HG03159 (cell line): ENCODE results near the gene EHBP1L1.
A peak's percentile ranks its signal among the peaks of the same experiment; 100 is the strongest.

Source experiments
- ATAC-seq: cut with Tn5 transposase; IDR thresholded peaks from one replicate; pipeline ENCODE4 v1.9.1; 2021; ENCODE audit warnings: mild to moderate bottlenecking, moderate library complexity; ENCODE audit not compliant: unreplicated experiment

EHBP1L1 gene

DNA sequence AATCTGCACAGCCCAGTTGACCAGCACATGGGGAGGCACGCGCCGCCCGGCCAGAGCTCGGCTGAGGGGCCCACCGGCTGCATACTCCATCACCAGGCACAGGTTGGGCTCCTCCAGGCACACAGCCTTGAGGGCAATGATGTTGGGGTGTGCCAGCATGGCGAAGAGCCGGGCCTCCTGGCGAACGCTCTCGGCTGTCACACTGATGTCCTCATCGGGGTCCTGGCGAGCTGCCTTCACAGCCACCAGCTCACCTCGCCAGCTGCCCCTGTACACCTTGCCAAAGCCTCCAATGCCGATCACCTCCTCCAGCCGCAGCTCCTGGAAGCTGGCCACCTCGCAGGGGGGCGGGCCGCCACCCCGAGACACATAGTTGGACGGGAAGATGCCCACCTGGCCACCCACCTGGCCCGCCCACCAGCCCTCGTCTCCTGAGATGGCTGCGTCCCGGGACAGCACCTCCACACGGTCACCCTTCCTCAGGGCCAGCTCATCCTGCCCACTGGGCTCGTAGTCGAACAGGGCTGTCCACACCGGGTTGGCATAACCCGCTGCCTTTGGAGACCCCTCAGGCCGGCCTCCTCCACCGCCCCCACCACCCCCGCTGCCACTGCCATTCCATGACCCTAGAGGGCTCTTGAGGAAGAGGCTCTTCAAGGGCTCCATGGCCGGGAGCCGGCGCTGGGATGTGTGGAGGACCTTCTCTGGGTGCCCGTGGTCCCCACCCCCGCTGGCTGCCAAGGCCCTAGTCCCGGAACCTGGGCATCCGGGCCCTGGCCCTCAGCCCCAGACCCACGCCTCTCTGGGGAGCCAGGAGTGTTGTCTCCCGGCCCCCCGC is 37.5 kb downstream of the EHBP1L1 start:
- ATAC-seq = no peak

DNA sequence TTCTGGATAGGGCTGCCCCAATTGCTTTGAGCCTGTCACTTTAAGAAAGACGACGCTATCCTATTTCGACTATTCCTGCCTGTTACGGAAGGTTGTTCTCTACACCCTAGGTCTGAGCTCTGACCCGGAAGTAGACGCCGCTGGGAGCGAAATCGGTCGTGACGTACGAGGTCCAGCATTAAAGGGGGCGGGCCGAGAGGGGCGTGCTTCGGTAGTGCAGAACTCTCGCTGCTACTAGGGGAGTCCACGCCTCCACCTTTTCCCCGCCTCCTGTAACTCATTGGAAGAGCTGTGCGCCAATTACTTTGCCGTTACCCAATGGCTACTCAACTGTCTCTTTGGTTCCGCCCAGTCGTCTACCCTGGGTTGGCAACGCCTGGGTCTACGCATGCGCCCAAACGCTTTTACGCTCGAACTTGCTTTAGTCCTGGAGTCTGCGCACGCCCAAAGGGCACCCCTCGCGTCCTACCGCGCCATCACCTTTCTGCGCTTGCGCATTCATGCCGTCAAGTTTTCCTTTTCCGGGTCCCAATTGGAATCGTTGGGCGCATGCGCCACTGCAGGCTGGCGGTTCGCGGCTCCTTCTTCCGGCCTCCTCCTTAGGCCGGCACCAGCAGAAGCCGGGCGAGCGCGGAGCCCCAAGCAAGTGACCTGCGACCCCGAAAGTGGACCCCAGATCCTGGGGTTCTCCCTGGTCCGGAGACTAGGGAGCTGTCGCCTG is 39.5 kb downstream of the EHBP1L1 start, which contains the start of gene PCNX3:
Gene PCNX3 (plus strand): TSS at position 548 of the 721 bp plus-strand sequence. CDS start 536 bp downstream, outside the sequence.
- ATAC-seq = peak; percentile 78

DNA sequence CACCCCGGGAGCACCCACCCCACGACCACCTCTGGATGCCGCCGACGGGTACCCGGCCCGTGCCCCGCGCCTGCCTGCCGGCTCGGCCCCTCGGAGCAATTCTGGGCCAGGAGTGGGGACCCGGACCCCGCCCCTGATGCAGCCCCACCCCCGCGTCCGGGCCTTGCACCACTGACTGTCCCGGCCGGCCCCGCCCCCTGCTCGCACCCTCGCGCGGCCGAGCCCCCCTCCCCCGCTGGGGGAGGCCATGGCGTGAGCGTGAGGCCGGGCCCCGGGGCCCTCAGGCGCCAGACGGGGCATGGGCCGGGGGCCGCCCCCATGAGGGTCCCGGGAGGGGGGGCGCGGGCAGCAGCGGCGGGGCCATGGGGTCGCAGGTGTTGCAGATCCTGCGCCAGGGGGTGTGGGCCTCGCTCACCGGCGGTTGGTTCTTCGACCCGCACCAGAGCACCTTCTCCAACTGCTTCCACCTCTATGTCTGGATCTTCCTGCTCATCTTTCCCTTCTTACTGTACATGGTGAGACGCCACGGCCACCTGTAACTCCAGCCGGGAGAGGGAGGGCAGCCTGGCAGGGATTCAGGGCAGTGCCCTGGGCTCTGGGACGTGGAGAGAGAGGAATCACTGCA is 40.2 kb downstream of the EHBP1L1 start:
- peak; percentile 6 for ATAC-seq

DNA sequence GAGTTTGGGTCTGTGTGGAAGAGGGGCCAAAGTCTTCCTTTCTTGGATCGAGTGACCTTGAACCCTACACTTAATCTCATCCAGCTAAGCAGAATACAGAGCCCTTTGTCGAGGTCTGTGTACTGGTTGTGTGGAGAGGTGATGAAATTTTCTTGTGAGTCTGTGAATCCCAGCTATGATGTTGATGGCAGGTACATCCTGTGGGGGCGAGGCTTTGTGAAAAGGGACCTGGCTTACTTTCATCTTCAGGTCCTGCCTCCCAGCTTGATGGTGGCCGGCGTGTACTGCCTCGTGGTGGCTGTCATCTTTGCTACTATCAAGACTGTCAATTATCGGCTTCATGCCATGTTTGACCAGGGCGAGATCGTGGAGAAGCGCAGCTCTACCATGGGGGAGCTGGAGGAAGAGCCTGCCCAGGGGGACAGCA is 40.7 kb downstream of the EHBP1L1 start:
- ATAC-seq = no peak

DNA sequence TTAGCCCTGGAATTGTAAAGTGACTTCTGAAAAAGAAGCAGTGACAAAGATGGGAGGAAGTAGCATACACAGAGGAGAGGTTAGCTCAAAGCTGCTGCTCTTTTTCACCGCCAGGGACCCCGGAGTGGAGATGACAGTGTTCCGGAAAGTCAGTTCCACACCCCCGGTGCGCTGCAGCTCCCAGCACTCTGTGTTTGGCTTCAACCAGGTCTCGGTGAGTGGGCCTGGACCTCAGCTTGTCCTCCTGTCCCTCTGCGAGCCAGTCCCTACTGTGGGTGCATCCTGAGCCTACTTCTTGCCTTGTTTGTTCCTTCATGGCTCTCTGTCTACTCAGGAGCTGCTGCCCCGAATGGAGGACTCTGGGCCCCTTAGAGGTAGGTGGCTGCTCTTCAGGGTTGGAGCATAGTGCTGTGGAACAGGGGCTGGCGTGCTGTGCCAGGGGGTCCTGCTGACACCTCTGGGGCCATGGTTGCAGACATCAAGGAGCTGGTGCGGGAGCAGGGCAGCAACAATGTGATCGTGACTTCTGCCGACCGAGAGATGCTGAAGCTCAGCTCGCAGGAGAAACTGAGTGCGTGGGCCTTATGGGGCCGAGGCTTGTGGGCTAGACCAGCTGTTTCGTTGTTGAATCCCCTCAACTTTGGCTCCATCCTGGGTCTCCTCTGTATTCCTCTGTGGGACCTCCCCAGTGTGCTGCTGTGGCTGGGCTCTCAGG is 41.4 kb downstream of the EHBP1L1 start:
- no peak for ATAC-seq

DNA sequence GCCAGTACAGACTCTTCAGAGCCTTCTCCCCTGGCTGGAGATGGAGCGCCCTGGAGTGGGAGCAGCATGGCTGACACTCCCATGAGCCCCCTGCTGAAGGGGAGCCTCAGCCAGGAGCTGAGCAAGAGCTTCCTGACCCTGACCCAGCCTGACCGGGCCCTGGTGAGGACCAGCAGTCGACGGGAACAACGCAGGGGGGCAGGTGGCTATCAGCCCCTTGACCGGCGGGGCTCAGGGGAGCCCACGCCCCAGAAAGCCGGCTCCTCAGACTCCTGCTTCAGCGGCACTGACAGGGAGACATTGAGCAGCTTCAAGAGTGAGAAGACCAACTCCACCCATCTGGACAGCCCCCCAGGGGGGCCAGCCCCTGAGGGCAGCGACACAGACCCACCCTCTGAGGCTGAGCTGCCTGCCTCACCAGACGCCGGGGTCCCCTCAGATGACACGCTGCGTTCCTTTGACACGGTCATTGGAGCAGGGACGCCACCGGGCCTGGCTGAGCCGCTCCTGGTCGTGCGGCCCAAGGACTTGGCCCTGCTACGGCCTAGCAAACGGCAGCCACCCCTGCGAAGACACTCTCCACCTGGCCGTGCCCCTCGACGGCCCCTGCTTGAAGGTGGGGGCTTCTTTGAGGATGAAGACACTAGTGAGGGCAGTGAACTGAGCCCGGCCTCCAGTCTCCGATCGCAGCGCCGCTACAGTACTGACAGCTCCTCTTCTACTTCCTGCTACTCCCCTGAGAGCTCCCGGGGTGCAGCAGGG is 42.3 kb downstream of the EHBP1L1 start:
- no peak for ATAC-seq

DNA sequence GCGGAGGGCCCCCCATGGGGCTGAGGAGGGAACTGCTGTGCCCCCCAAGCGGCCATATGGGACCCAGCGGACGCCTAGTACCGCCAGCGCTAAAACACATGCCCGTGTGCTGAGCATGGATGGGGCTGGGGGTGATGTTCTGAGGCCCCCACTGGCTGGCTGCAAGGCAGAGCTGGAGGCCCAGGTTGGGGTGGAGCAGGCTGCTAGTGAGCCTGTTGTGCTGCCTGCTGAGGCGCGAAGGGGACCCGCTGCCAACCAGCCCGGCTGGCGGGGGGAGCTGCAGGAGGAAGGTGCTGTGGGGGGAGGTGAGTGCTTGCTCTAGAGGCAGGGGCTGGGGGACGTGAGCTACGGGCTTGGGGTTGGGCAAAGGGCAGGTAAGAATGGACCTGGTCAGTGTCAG is 42.9 kb downstream of the EHBP1L1 start:
- no peak for ATAC-seq

DNA sequence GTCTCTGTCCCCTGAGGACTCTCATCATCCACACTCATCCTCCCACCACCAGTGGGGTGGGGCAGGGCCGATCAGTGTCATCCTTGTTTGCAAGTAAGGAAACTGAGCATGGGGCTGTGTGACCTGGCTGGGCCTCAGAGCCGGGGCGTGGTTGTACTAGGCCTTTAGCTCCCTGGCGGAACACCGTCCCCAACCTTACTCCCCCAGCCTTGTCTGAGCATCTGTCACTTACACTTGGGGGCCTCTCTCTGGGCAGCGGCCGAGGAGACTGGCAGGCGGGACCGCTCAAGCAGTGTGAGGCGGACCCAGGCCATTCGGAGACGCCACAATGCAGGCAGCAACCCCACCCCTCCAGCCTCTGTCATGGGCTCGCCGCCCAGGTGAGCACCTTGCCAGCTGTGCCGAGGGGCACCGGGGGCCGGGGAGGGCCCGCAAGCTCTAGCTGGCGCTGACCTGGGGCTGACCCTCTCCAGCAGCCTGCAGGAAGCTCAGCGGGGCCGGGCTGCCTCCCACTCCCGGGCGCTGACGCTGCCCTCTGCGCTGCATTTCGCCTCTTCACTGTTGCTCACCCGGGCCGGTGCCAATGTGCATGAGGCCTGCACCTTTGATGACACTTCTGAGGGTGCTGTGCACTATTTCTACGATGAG is 43.6 kb downstream of the EHBP1L1 start:
- ATAC-seq = no peak

DNA sequence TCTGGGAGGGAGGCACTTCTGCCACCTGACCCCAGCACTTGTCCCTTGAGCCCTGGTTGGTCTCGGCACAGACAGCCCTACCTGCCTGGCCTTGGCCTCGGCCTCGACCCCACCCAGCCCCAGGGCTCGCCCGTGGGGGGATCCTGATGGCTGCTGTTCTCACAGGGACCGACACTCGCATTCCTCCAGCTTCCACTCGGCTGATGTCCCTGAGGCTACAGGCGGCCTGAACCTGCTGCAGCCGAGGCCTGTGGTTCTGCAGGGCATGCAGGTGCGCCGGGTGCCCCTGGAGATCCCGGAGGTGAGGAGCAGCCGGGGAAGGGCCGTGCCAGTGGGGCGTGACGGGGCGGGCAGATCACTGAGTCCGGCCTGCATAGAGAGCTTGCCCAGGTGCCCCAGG is 44.8 kb downstream of the EHBP1L1 start:
- no peak for ATAC-seq

DNA sequence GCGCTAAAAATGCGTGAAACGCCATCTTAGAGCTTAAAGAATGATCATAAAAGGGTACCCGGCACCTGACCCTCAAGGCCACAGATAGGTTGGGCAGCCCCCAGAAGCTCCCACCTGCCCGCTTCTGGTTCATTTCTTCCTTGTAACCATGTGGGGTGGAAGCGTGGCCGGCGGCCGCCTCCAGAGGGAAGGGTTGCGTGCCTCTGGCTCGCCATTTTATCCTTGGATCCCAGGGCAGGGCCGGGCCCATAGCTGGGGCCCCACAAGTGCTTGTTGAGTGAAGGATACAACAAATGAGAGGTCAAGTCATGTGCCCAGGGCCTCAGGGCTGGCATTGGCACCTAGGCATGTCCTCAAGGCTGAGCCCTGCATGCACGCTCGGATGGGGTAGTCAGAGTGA is 45.6 kb downstream of the EHBP1L1 start:
- no peak for ATAC-seq

DNA sequence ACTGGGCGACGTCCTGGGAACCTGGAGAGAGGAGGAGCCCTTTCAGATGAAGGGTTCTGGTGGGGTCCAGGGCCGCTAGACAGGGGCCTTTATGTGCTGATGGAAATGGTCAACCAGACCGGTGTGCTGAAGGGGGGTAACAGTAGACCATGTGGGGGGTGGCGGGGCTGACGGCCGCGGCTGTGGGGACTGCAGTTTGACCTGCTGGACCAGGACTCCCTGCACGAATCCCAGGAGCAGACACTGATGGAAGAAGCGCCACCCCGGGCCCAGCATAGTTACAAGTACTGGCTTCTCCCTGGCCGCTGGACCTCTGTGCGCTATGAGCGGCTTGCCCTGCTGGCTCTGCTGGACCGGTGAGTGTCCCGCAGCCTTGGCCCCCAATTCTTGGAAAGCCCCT is 46.2 kb downstream of the EHBP1L1 start:
- ATAC-seq = no peak

DNA sequence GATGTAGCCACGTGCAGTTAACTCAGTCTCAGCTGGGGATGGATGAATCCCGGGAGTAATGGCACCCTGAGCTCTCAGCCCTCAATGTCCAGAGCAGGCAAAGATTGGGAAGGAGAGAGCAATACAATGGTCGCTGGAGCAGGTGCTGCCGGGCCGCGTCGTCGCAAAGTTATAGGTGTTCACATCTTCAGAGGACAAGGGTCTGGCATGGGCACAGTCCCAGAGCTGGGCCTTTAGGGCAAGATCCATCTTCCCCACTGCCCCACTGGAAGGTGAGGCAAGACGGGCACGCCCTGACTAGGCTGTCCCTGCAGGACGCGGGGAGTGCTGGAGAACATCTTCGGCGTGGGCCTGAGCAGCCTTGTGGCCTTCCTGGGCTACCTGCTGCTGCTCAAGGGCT is 47.3 kb downstream of the EHBP1L1 start:
- ATAC-seq = no peak

DNA sequence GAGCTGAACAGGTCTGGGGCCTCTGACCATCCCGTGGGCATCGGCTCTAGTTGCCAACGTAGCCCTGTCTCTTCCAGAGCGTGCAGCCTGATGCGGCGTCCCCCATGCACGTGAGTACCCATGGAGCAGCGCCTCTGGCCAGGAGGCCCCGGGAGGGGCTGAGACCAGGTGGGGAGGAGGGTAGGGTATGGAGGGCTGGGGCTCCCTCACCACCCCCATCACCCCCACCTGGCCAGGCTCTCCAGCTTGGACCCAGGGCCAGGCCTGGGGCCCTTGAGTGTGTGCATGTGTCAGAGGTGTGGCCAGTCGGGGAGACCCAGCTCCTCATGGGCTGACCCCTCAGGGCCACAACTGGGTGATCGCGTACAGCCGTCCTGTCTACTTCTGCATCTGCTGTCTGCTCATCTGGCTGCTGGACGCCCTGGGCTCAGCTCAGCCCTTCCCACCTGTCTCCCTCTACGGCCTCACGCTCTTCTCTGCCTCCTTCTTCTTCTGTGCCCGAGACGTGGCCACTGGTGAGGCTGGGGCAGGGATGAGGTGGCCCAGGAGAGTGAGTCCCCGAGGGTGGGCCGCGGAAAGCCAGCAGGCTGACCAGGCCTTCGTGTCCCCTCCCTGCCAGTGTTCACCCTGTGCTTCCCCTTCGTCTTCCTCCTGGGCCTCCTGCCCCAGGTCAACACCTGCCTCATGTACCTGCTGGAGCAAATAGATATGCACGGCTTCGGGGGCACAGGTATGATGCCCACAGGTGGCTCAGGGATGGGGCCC is 48.2 kb downstream of the EHBP1L1 start:
- ATAC-seq = no peak

DNA sequence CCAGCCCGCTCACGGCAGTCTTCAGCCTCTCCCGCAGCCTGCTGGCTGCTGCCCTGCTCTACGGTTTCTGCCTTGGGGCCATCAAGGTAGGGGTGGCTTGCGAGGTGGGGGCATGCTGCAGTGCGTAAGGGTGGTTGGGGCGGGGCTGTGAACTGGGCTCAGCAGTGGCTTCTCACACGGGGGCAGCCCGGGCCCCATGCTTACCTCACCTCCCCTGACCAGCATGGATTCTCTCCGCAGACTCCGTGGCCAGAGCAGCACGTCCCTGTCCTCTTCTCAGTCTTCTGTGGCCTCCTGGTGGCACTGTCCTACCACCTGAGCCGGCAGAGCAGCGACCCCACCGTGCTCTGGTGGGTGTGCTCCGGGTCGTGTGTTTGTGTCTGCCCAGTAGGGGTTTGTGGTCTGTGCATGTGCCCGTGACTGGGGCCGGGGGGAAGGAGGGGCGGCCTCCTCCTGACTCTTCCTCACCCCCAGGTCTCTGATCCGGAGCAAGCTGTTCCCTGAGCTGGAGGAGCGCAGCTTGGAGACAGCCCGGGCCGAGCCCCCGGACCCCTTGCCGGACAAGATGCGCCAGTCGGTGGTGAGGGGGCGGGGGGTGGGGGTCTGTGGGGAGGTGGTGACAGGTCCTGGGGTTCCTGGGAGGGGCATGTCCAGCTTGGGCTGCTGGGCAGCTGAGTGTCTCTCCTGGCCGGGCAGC is 49.2 kb downstream of the EHBP1L1 start:
- ATAC-seq = no peak

DNA sequence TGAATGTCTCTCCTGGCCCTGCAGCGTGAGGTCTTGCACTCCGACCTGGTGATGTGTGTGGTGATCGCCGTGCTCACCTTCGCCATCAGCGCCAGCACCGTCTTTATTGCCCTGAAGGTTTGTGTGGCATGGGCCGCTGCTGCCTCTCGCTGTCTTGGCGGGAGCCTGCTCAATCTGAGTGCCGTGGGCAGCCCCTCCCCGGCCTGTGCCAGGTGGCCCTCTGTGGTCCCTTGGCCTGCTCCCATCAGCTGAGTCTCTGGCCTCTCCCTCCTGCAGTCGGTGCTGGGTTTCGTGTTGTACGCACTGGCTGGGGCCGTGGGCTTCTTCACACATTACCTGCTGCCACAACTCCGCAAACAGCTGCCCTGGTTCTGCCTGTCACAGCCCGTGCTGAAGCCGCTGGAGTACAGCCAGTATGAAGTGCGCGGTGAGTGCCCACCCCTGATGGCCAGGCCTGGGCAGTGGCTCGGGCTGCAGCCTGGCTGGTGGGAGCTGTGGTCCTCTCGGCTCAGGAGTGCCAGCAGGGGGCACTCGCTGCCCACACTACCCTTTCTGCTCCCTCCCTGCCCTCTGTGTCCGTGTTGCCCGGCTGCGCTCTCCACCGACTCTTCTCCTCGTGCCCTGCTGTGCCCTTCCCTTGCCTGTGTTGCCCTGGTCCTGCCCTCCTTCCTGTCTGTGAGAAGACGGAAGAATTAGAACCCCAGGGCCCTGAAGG is 49.9 kb downstream of the EHBP1L1 start:
- no peak for ATAC-seq

DNA sequence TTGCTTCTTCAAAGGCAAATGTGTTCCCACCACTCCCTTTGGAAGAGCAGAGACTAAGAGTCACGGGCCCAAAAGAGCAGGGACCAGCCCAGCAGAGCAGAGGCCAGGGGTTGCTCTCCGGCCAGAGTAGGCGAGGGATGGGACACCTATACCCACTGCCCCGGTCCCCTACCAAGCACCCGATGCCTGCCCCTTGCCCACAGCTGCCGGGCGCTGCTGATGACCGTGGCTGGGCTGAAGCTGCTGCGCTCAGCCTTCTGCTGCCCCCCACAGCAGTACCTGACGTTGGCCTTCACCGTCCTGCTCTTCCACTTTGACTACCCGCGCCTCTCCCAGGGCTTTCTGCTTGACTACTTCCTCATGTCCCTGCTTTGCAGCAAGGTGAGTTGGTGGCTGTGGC is 51.3 kb downstream of the EHBP1L1 start:
- ATAC-seq = no peak

DNA sequence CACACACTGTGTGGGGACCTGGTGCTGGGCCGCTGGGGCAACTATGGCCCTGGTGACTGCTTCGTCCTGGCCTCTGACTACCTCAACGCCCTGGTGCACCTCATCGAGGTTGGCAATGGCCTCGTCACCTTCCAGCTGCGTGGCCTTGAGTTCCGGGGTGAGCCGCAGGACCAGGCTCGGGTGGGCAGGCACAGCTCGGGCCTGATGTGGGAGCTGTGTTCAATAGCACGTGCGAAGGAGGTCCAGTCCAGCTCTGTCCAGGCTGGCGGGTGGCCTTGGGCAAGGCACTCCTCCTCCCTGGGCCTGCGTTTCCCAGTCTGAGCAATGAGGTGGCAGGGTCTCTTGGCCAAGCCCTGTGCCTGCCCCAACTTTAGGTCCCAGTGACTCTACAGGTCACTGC is 53.7 kb downstream of the EHBP1L1 start:
- no peak for ATAC-seq

DNA sequence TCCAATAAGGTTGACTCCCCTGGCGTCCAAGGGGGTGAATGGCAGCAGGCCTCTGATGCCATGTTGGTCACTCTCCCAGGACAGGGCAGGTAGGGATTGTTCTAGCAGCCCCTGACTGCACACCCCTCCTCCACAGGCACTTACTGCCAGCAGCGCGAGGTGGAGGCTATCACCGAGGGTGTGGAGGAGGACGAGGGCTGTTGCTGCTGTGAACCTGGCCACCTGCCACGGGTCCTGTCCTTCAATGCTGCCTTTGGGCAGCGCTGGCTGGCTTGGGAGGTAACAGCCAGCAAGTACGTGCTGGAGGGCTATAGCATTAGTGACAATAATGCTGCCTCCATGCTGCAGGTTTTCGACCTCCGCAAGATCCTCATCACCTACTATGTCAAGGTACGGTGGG is 54.4 kb downstream of the EHBP1L1 start:
- ATAC-seq = no peak
